Activated effector memory CD4-positive, alpha-beta T cell treated with anti-CD3 and anti-CD28 coated beads, Interleukin-2, amount 50 U/mL, for 16 hours (primary cell): ENCODE data around the gene B3GNT7.
"Not testable (repeated sequence)": the region's sequence is repeated elsewhere in the genome, so short reads cannot be mapped to it uniquely, and the experiment has no call there.

Experiments
- DNase-seq: peaks from one replicate; pipeline ENCODE4 v3.0.0-alpha.2; 2020

B3GNT7 gene

DNA sequence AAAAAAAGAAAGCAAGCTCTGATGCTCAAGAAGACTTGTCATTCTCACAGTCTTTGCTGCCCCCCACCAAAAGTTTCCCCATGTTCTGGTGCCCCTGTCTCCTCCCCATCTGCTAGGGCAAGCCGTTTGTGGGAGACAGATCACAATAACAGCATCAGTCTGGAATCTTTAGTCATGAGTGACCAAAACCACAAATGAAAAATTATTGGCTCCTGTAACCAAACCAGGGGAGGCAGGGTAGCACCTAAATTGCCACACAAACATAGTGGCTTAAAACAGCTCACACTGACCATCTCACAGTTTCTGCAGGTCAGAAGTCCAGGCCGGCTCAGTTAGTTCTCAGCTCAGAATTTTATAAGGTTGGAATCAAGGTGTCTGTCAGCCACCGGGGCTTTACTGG is 9.1 kb upstream of the B3GNT7 start:
- no peak for DNase-seq

DNA sequence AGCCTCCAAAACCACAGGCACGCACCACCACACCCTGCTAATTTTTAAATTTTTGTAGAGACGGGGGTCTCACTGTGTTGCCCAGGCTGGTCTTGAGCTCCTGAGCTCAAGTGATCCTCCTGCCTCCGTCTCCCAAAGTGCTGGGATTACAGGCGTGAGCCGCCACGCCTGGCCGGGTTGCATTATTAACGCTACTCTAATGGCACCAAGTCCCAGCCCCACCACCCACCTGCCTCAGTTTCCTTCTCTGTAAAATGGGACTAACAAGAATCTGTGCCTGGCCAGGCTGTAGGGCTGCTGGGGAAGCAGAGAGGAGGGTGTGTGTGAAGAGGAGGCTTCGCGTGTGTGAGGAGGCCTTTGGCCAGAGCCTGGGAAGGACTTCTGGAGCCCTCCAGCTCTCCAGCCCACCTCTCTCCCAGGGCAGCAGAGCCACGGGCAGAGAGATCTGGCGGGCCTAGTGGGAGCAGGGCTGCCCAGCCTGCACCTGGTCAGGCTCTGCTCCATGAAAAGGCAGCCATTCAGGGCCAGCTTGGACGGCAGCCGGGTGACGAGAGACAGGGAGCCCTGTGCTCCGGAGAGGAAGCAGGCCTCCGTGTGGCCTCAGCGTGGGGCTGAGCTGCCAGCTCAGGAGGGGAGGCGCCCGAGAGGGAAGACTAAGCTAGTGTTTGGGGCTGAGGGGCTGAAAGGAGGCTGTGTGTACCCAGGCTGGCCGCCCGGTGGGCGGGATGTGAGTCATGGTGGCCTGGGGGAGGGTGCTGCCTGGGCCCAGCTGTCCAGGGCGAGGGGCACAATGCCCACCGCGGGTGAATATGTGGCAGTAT is 7.4 kb upstream of the B3GNT7 start:
- DNase-seq, result no peak

DNA sequence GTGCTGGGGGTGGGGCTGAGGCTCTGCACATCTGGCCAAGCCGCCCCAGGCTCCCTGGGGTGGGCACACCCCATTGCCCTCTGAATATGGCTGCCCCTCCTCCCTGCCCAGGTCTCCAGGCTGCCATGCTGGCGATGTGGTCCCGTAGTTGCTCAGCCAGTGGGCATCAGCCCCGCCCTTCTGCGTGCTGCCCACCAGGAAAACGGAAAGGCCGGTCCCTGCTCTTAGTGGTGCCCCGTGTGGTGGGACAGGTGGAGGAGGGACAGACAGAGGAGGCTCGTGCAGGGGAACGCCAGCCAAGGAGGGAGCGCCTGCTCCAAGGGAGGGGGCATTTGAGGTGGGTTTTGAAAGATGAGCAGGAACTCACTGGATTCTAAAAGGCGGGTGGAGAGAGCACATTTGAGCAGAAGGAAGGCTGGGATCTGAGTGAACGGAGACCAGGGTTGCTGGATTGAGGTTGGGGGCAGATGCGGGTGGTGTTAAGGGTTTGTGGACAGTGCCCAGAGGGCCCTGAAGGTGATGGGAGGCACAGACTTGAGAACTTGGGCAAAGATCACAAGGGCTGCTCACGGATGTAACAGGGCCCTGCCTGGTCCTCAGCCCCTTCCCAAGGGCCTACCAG is 6.7 kb upstream of the B3GNT7 start:
- no peak for DNase-seq

DNA sequence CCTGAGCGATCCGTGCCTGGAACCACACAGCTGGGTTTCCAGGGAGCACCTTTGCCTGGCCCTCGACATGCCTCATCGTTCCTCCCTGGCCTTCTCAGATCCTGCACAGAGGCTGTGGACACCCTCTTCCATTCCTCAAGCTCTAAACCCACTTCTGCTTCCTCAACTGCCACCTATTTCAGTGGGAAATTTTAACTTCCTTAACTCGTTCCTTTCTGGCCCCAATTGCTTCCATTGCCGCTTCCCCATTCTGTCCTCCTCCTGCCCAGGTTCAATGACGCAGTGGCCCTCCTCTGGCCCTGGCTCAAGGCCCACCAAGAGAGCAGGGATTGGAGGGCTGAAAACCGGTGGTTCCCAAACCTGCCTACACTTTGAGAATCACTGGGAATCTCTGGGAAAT is 4.8 kb upstream of the B3GNT7 start:
- DNase-seq, result no peak

DNA sequence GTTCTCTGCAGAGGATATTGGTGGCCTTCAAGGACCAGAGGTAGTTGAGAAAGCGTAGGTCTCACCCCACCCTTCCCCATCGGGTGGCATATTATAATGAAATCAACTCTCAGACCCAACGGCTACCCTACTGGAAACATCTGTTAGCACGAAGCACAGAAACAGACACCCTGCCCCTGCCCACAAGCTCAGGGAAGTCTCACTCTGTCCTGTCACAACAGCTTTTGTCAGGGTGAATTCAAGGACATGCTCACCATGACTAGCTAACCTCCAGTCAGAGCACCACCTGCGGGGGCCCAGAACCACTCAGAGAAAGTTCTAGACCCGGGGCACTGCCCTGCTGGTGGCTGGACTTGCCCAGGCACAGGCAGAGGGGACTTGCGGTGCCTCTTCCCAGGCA is 3.5 kb upstream of the B3GNT7 start:
- DNase-seq, result no peak

DNA sequence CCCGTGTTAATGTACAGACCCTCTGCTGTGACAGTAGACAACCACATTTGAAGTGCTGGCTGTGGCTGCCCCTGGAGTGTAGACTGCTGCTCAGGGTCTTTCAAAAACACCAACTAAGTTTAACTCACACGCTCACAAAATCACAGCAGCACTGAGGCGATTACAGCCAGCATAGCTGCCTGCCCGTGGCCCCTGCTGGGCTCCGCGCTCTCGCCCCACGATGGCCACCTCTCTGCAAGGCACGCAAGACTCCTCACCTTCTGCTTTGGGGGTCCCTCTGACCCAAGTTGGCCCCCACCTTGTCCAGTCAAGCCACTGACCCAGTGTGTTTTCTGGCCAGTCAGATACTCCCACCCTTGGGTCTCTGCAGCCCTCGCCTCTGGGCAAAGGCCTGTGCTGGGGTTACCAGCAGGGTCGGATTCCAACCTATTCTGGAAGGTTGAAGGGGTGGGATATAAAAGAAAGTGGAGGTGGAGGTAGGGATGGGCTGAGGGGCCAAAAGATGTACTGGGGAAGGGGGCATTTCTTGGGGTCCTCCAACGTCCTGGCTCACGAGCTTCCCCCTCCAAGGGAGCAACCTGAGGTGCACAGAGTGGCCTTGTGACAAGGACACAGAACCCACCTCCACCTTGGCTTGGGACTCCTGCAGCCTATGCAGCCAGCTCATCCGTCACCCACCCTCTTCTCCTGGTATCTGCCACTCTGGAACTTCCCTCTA is 2.9 kb upstream of the B3GNT7 start:
- no peak for DNase-seq

DNA sequence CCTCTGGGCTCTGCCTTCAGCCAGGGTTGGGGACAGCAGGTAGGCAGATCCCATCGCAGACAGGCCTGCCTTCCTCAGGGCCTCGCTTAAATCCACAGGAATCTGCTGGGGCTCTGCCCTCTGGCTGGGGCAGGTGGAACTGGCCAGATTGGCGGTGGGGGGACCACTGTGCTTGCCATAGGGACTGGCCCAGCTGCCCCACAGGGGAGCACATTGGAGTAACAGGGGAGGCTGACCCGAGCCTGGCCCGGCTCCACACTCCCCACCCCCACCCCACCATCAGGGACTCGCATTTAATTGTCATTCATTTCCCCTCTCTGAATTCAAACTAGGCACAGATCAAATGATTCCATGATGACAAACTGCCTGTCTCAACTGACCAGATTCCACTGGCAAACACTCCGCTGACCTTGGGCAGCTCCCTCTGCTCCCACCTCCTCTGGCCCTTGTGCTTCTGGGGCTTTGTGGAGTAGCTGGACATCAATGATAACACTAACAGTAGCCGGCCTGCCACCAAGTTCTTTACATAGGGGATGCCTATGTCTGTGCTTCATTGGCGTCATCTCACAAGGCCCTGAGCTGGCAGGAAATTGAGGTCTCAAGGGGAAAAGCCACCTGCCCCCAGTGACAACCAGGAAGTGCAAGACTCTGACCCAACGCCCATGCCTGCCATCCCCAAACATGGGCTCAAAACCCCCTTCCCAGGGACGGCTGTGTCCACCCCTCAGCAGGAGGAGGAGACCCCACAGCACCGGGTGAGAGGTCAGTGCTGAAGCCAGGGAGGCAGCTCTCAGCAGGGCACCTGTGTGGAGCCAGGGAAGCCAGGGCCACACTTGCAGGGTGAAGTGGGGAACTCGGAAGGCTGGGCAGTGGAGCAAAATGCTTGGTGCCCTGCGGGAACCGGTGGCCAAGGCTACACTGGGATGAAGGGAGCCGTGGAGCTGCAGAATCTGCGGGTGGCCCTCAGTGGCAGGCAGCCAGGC is 2.1 kb upstream of the B3GNT7 start:
- no peak for DNase-seq

DNA sequence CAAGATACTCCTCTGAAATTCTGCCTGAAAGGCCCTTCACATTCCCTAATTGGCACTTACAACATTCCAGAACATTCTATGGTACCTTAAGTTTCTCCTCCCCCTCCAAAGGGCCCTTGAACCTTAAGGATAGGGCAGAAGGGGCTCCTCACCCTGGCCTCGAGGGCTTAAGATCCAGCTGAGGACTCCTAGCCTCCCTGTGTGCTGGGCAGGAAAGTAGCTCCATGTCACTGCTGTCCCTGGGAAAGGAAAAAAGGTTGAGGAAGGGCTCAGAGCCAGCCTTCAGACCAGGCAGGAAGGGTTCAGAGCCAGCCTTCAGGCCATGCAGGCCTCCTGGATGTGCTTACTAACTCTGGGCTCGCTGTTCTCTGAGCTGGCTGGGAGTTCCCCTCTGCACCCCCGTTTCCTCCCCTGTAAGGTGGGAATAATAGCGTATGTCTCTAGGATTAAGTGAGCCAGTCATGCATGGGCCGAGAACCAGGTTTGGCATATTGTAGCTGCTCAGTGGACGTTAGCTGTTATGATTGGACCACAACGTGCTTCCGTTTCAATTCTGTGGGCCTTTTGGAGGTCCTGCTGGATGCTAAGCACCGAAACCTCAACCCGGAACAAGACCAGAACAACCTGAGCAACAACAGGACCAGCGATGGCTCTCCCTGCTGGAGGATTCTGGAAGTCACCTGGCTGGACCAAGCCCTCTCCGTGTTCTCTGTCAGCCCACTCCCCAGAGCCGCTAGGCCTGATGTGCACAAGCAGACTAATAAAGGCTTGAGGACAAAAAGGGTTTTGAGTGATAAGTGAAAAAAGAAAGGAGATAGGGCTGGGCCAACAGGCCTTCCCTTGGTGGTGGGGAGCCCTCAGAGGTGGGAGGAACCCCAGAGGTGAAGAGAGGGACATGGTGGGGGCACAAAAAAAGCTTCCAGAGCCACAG is 1.0 kb upstream of the B3GNT7 start:
- no peak for DNase-seq

DNA sequence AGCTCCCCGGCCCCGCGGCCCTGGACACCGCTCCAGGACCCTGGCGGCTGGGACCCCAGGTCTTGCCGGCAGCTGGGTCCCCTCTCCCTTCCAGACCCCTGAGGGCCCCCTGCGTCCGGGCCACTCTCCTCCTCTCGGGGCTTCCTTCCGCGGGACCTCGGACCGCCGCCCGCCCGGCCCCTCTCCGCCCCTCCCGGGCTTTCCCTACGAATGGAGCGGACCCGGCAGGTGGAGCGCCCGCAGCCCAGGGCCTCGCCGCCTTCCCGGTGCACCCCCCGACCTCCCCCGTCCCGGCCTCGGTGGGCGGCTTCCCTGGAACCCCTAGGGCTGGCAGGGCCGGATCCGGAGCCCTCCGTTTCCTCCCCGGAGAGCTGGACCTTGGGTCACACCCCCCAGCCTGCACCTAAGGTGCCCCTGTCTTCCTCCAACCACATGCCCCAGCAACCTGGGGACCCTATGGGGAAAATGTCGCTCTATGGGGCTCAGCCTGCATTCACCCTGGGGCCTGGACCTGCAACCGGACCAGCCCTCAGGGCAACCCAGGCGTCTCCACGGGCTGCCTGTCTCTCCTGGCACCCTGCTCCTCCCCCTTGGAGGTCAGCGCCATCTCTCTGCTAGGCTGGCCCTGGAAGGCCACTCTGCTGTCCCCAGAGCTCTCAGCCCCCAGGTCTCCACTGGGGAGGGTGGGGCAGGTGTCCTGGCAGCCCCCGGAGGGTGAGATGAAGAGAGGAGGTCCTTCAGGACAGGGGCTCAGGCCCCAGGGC is 730 bp downstream of the B3GNT7 start:
- DNase-seq, result no peak

DNA sequence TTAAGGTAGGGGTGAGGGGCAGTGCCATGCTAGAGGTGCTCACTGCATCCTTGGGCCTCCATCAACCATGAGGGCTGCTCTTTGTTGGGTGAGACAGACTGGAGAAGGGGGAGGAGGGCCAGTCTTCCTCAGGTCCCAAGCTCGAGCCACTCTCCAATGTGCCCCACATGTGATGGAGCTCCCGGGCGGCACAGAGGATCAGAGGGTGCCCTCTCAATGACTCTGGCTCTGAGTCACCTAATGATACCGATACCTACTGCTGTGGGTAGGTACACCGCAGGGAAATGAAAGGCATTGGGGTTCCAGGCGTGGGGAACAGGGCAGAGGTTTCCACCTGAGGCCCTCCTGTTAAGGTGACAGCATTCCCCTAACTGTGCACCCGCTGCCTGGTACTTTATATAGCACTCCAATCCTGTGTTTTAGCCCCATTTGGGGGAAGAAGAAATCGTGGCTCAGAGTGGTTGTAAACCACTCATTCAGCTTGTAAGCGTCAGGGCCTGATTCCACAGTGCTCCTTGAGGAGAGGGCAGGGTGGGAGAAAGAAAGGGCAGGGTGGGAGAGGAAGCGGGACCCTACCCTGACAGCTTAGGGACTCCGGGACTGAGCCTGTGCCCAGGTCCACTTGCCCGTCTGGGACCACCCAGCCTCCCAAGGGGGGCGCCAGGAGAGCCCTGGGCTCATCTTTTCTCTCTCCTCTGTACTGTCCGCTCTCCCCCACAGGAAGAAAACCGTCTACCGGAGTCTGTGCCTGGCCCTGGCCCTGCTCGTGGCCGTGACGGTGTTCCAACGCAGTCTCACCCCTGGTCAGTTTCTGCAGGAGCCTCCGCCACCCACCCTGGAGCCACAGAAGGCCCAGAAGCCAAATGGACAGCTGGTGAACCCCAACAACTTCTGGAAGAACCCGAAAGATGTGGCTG is 1.8 kb downstream of the B3GNT7 start:
- no peak for DNase-seq

DNA sequence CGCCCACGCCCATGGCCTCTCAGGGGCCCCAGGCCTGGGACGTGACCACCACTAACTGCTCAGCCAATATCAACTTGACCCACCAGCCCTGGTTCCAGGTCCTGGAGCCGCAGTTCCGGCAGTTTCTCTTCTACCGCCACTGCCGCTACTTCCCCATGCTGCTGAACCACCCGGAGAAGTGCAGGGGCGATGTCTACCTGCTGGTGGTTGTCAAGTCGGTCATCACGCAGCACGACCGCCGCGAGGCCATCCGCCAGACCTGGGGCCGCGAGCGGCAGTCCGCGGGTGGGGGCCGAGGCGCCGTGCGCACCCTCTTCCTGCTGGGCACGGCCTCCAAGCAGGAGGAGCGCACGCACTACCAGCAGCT is 2.4 kb downstream of the B3GNT7 start:
- no peak for DNase-seq

DNA sequence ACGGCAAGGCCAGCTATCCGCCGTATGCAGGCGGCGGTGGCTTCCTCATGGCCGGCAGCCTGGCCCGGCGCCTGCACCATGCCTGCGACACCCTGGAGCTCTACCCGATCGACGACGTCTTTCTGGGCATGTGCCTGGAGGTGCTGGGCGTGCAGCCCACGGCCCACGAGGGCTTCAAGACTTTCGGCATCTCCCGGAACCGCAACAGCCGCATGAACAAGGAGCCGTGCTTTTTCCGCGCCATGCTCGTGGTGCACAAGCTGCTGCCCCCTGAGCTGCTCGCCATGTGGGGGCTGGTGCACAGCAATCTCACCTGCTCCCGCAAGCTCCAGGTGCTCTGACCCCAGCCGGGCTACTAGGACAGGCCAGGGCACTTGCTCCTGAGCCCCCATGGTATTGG is 3.1 kb downstream of the B3GNT7 start:
- no peak for DNase-seq

DNA sequence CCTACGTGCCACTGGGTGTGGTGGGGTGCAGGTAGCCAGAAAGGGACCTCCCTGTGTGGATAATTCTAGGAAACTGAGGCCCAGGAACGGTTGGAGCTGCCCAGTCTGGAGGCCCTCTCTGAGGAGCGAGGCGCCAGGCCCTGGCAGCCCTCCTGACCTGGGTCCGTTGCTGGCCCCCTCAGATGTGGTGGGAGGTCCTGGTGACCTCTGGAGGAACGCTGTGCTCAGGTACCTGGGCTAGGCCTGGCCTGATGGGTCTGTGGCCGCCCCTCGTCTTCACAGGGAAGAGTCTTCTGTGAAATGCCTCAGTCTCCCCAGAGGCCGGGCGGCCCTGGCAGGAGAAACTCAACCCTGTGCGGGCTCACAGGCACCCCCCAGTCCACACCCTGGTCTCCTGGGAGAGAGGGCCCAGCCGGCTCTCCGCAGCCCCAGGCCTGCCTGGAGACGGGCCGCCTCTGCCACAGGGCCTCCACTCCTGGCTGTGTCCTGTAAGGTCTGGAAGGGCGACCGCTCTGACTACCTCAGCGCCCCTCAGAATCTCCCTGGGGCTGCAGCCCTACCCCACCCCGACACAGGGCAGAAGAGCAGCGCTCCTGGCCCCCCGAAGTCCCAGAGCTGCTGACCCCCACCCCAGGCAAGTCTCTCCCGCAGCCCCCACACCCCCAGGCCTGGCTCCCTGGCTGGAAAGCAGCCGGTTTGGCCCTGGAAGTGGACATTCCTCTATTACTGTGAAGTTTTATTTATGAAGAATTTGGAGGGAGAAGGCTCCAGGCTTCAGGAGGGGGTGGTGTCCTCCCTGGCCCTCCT is 3.7 kb downstream of the B3GNT7 start:
- DNase-seq, result no peak

DNA sequence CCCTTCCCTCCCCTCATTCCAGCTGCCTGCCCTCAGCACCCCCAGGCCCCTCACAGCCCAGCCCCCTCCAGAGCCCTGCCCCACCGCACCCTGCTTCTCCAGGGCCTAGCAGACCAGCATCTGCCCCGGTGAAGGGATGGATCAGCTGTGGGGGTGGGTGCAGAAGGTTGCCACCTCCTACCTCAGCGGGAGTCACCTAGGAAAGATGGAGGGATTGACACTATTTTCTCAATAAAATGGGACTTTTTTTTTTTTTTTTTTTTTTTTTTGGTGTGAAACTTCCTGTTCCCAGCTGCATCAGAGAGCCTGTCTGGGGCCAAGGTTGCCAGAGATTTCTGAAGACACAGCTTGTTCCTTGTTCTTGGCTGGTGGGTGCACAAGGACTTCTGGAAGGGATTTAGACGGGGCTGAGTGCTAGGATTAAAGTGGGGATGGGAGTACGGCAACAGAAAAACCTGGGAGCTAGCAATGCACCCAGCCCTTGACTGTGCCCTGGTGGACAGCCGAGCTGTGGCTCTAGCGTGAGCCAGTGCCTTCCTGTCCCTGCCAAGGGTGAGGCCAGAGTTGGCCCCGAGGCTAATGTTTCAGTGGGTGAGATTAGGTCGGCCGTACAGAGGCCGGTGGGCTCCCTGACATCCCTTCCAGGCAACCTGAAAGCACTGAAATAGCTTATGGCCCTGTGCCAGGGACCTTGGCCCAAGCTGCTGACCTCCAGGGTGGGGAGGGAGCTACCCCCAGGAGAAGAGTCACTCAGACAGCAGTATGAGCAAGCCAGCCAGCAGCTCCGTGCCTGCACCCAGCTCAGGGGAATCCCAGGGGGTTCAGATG is 4.6 kb downstream of the B3GNT7 start:
- DNase-seq, result no peak

DNA sequence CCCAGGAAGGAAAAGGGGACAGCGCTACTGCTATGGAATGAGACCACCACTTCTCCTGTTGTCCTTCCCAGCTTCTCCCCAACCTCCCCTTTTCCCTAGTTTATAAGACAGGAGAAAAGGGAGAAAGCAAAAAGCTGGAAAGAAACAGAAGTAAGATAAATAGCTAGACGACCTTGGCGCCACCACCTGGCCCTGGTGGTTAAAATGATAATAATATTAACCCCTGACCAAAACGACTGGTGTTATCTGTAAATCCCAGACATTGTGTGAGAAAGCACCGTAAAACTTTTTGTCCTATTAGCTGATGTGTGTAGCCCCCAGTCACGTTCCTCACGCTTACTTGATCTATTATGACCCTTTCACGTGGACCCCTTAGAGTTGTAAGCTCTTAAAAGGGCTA is 5.2 kb downstream of the B3GNT7 start:
- not testable (repeated sequence) for DNase-seq

DNA sequence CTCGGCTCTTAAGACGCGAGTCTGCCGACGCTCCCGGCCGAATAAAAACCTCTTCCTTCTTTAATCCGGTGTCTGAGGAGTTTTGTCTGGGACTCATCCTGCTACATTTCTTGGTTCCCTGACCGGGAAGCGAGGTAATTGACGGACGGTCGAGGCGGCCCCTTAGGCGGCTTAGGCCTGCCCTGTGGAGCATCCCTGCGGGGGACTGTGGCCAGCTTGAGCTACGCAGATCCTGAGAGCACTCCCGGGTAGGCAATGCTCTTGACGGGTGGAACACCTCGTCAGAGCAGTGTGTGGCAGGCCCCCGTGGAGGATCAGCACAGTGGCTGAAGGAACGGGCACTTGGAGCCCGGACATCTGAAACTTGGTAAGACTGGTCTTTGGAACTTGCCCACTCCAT is 5.6 kb downstream of the B3GNT7 start:
- DNase-seq, result not testable (repeated sequence)

DNA sequence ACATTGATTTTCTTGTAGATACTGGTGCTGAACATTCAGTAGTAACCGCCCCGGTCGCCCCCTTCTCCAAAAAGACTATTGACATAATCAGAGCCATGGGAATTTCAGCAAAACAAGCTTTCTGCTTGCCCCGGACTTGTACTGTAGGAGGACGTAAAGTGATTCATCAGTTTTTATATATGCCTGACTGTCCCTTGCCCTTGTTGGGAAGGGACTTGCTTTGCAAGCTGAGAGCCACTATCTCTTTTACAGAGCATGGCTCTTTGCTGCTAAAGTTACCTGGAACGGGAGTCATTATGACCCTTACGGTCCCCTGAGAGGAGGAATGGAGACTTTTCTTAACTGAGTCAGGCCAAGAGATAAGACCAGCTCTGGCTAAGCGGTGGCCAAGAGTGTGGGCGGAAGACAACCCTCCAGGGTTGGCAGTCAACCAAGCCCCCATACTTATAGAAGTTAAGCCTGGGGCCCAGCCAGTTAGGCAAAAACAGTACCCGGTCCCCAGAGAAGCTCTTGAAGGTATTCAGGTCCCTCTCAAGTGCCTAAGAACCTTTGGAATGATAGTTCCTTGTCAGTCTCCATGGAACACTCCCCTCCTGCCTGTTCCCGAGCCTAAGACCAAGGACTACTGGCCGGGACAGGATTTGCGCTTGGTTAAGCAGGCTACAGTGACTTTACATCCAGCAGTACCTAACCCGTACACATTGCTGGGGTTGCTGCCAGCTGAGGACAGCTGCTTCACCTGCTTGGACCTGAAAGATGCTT is 8.1 kb downstream of the B3GNT7 start:
- not testable (repeated sequence) for DNase-seq
